H1 (cell line): Measurements from ENCODE around the gene FBXL17. TPM values are rescaled to one million over a fixed set of nuclear protein-coding genes. Genes with fewer than 3 reads are reported as not detected.

Experiments
- CTCF ChIA-PET: fragments of 300-600 bp; sonication (Branson Sonifier 250); formaldehyde crosslinking; loops from one replicate; lab custom pipeline; 2021; ENCODE audit not compliant: partially characterized antibody; lab: Charles Lee
- POLR2A ChIA-PET: fragments of 300-600 bp; sonication (Branson Sonifier 250); formaldehyde crosslinking; loops from one replicate; lab custom pipeline; 2021; ENCODE audit warnings: inconsistent platforms; ENCODE audit not compliant: partially characterized antibody; lab: Charles Lee
- DNase-seq, 2 experiments: peaks; one replicate each; pipeline versions ENCODE4 v3.0.0 to v3.0.0-alpha.2; 2010 to 2022; ENCODE audit warnings: low spot score in 2 of 2, low read depth in 1 of 2, mixed read lengths in 1 of 2
- FAIRE-seq: peaks from 2 replicates; lab custom pipeline; 2011; peaks lifted over from hg19 to GRCh38; lab: Jason Lieb, UNC
- H2AFZ ChIP-seq: 2 replicates; pipeline ENCODE4 v1.8.1; 2012; ENCODE audit warnings: low read length, inconsistent platforms
- H2AK5ac ChIP-seq: 2 replicates; pipeline ENCODE4 v1.6.1; 2013; ENCODE audit warnings: low read depth, low read length
- H2BK120ac ChIP-seq: replicated peaks from 2 replicates; pipeline ENCODE3; 2013; ENCODE audit warnings: low read depth, low read length, inconsistent platforms
- H2BK12ac ChIP-seq: 2 replicates; pipeline ENCODE4 v1.6.1; 2013; ENCODE audit warnings: low read depth, low read length
- H2BK15ac ChIP-seq: 2 replicates; pipeline ENCODE4 v1.6.1; 2013; ENCODE audit warnings: low read length
- H2BK20ac ChIP-seq: 2 replicates; pipeline ENCODE4 v1.6.1; 2013; ENCODE audit warnings: low read length
- H2BK5ac ChIP-seq: 2 replicates; pipeline ENCODE4 v1.6.1; 2013; ENCODE audit warnings: low read depth, low read length
- H3K14ac ChIP-seq: 2 replicates; pipeline ENCODE4 v1.6.1; 2013; ENCODE audit warnings: inconsistent platforms; ENCODE audit not compliant: insufficient read length
- H3K18ac ChIP-seq: 2 replicates; pipeline ENCODE4 v1.6.1; 2013; ENCODE audit warnings: low read length; ENCODE audit errors: extremely low read depth
- H3K23ac ChIP-seq: 2 replicates; pipeline ENCODE4 v1.6.1; 2013; ENCODE audit warnings: inconsistent platforms; ENCODE audit not compliant: insufficient read length
- H3K23me2 ChIP-seq: 2 replicates; pipeline ENCODE4 v1.6.1; 2013; ENCODE audit warnings: low read depth, low read length
- H3K27ac ChIP-seq: 2 replicates; pipeline ENCODE4 v1.6.1; 2011; ENCODE audit warnings: low read depth, low read length, inconsistent platforms
- H3K27me3 ChIP-seq, 4 experiments: replicated peaks in 1 of 4; 1 replicate in 1 of 4; 2 replicates in 3 of 4; pipeline versions ENCODE4 v1.6.1 to v1.8.1; 2011 to 2013; ENCODE audit warnings: low read length in 3 of 4, mild to moderate bottlenecking in 3 of 4, inconsistent platforms in 2 of 4, mixed read lengths in 2 of 4, moderate library complexity in 1 of 4; ENCODE audit not compliant: control insufficient read depth in 3 of 4, insufficient read depth in 3 of 4; ENCODE audit errors: extremely low read depth in 1 of 4
- H3K36me3 ChIP-seq, 4 experiments: 2 replicates each; pipeline versions ENCODE4 v1.6.1 to v1.8.1; 2011 to 2013; ENCODE audit warnings: mild to moderate bottlenecking in 4 of 4, low read length in 3 of 4, moderate library complexity in 2 of 4, control low read depth in 1 of 4, inconsistent platforms in 1 of 4; ENCODE audit not compliant: insufficient read depth in 4 of 4, control insufficient read depth in 2 of 4
- H3K4ac ChIP-seq: replicated peaks from 2 replicates; pipeline ENCODE3; 2013; ENCODE audit warnings: low read length, low read depth, mixed read lengths, inconsistent platforms; ENCODE audit not compliant: insufficient read length
- H3K4me1 ChIP-seq, 4 experiments: replicated peaks in 1 of 4; 1 replicate in 1 of 4; 2 replicates in 3 of 4; pipeline versions ENCODE4 v1.6.1 to v1.8.1; 2011 to 2013; ENCODE audit warnings: low read length in 3 of 4, inconsistent platforms in 2 of 4, mixed read lengths in 1 of 4; ENCODE audit not compliant: insufficient read depth in 4 of 4, control insufficient read depth in 3 of 4
- H3K4me2 ChIP-seq, 2 experiments: 2 replicates each; pipeline versions ENCODE4 v1.6.1 to v1.8.1; 2011 to 2013; ENCODE audit warnings: low read depth in 2 of 2, low read length in 2 of 2, control low read depth in 1 of 2, inconsistent platforms in 1 of 2, mild to moderate bottlenecking in 1 of 2; ENCODE audit not compliant: insufficient read depth in 1 of 2
- H3K4me3 ChIP-seq, 4 experiments: fragments of 200-600, 300-600 bp in 1 of 4; sonication (generic), shearing (Covaris generic), sonication (Bioruptor Twin) in 1 of 4; 2 replicates each; pipeline versions ENCODE4 v1.5.1 to v1.8.1; 2011 to 2016; ENCODE audit warnings: low read length in 4 of 4, low read depth in 3 of 4, control low read depth in 2 of 4, inconsistent platforms in 2 of 4, mild to moderate bottlenecking in 2 of 4, mixed read lengths in 1 of 4, moderate library complexity in 1 of 4; ENCODE audit not compliant: insufficient read depth in 2 of 4; ENCODE audit errors: extremely low read depth in 1 of 4
- H3K56ac ChIP-seq: replicated peaks from 2 replicates; pipeline ENCODE3; 2013; ENCODE audit warnings: low read depth, mild to moderate bottlenecking, mixed read lengths, low read length, inconsistent platforms; ENCODE audit not compliant: insufficient read length
- H3K79me1 ChIP-seq: 2 replicates; pipeline ENCODE4 v1.6.1; 2013; ENCODE audit warnings: low read depth, low read length, control low read depth
- H3K79me2 ChIP-seq, 2 experiments: 2 replicates each; pipeline versions ENCODE4 v1.6.1 to v1.8.1; 2012 to 2013; ENCODE audit warnings: low read length in 2 of 2, mild to moderate bottlenecking in 2 of 2, inconsistent platforms in 1 of 2; ENCODE audit not compliant: insufficient read depth in 2 of 2, control insufficient read depth in 1 of 2
- H3K9ac ChIP-seq, 4 experiments: replicated peaks in 1 of 4; 1 replicate in 1 of 4; 2 replicates in 3 of 4; pipeline versions ENCODE4 v1.6.1 to v1.8.1; 2011 to 2013; ENCODE audit warnings: low read depth in 3 of 4, low read length in 3 of 4, control low read depth in 2 of 4, mild to moderate bottlenecking in 2 of 4, moderate library complexity in 2 of 4, inconsistent platforms in 1 of 4; ENCODE audit errors: extremely low read depth in 1 of 4
- H3K9me3 ChIP-seq, 2 experiments: 2 replicates each; pipeline versions ENCODE4 v1.6.1 to v1.8.1; 2012 to 2013; ENCODE audit warnings: mild to moderate bottlenecking in 2 of 2, moderate library complexity in 2 of 2, control low read depth in 1 of 2, inconsistent platforms in 1 of 2, low read depth in 1 of 2, low read length in 1 of 2, mixed read lengths in 1 of 2; ENCODE audit not compliant: insufficient read depth in 2 of 2
- H4K20me1 ChIP-seq, 2 experiments: replicated peaks in 1 of 2; 2 replicates each; pipeline versions ENCODE3 to v1.8.1; 2011 to 2013; ENCODE audit warnings: inconsistent platforms in 2 of 2, low read length in 2 of 2, mild to moderate bottlenecking in 1 of 2; ENCODE audit not compliant: insufficient read depth in 2 of 2, control insufficient read depth in 1 of 2
- H4K5ac ChIP-seq: 2 replicates; pipeline ENCODE4 v1.6.1; 2013; ENCODE audit warnings: low read length, low read depth, mixed read lengths, inconsistent platforms; ENCODE audit not compliant: insufficient read length
- H4K8ac ChIP-seq: 2 replicates; pipeline ENCODE4 v1.8.0; 2013; ENCODE audit warnings: mild to moderate bottlenecking, moderate library complexity, low read length, inconsistent platforms; ENCODE audit not compliant: insufficient read depth; ENCODE audit errors: extremely low read depth
- H4K91ac ChIP-seq: replicated peaks from 2 replicates; pipeline ENCODE3; 2013; ENCODE audit warnings: low read length, mixed read lengths, inconsistent platforms; ENCODE audit not compliant: insufficient read length
- CBX5 ChIP-seq: fragments of 300-800, 300-1000 bp; sonication (generic); IDR thresholded peaks from 2 replicates; pipeline ENCODE4 v1.7.1; 2016; ENCODE audit warnings: antibody characterized with exemption, low read length, low read depth
- CTCF ChIP-seq, 3 experiments: IDR thresholded peaks; 1 replicate in 2 of 3; 2 replicates in 1 of 3; pipeline versions ENCODE4 v1.5.1 to v1.6.1; 2011; ENCODE audit warnings: low read length in 3 of 3, mild to moderate bottlenecking in 3 of 3, inconsistent platforms in 2 of 3, low read depth in 1 of 3, moderate library complexity in 1 of 3; ENCODE audit not compliant: insufficient read depth in 1 of 3; ENCODE audit errors: control extremely low read depth in 1 of 3
- E2F6 ChIP-seq: IDR thresholded peaks from 2 replicates; pipeline ENCODE4 v1.6.1; 2012; ENCODE audit warnings: inconsistent platforms
- GTF2F1 ChIP-seq: IDR thresholded peaks from 2 replicates; pipeline ENCODE4 v1.6.1; 2012; ENCODE audit warnings: low read depth, low read length, improper control_type of control experiment, borderline replicate concordance
- KDM4A ChIP-seq: IDR thresholded peaks from one replicate; pipeline ENCODE4 v1.7.1; 2012; ENCODE audit warnings: low read depth, mild to moderate bottlenecking, moderate library complexity, low read length, inconsistent platforms; ENCODE audit not compliant: severe bottlenecking
- RAD21 ChIP-seq, 2 experiments: IDR thresholded peaks in 1 of 2; conservative IDR thresholded peaks in 1 of 2; 2 replicates each; pipeline ENCODE4 v1.6.1; 2011; ENCODE audit warnings: low read depth in 2 of 2, low read length in 2 of 2, improper control_type of control experiment in 1 of 2, inconsistent platforms in 1 of 2, mild to moderate bottlenecking in 1 of 2, moderate library complexity in 1 of 2
- WGBS, 2 experiments: shearing (Covaris generic) in 1 of 2; methylation state at CpG; one replicate each; pipeline versions ENCODE4 v1.1.6 to v1.1.7; 2013 to 2015; ENCODE audit warnings: low lambda C conversion rate in 2 of 2, mixed read lengths in 2 of 2, inconsistent platforms in 1 of 2, low coverage in 1 of 2, missing lambda C conversion rate in 1 of 2; ENCODE audit not compliant: insufficient replicate concordance in 2 of 2, insufficient coverage in 1 of 2, insufficient read length in 1 of 2; ENCODE audit errors: extremely low coverage in 1 of 2, missing lambda C conversion rate in 1 of 2; 5-methylcytosine and 5-hydroxymethylcytosine counted together
- polyA plus RNA-seq, 7 experiments: library from polyadenylated mRNA; depleted of rRNA in 3 of 7; stranded (reverse) in 5 of 7; unstranded in 2 of 7; fragments of >200 nt in 5 of 7; fragments of 200-250 nt in 2 of 7; gene quantifications; 1 replicate in 5 of 7; 2 replicates in 1 of 7; 4 replicates in 1 of 7; pipeline versions ENCODE4 v1.2.1 to v1.2.3, GENCODE V29; 2011 to 2013; ENCODE audit warnings: missing spikeins in 2 of 7, mixed read lengths in 2 of 7
- total RNA-seq: library from RNA; stranded (reverse); fragmentation: NEBNext Ultra II Directional; extraction: Animal tissue kit (Norgen Biotek cat#: 25700); gene quantifications from 2 replicates; pipeline ENCODE4 v1.2.1, GENCODE V29; 2021

The FBXL17 gene
- total and polyA plus RNA-seq, 2 of the 8 experiments (the other 6 are each of a cell fraction or from before 2014, with no cell fraction given), result 0.35 to 4.3 TPM

GRCh38 chr5:107831612-107832395, 550.1 kb downstream of the FBXL17 start:
- 83% methylated on average over 13 of the region's 13 CpGs; no CpG with 5 or more reads in 1 of the 2 experiments for WGBS, 2 experiments
- peaks cover 2% of the 10 kb centered on the region; the same call in 1 of the 2 replicates for H3K23me2 ChIP-seq
- no peak overlapping the region for H2AK5ac ChIP-seq
- no peaks in the 10 kb centered on the region for H3K79me2 ChIP-seq
- H3K18ac ChIP-seq, result no peak overlapping the region; the same call in 1 of the 2 replicates
- no peak overlapping the region for H2AFZ ChIP-seq
- peaks cover 0 to 2% (median 0%) of the 10 kb centered on the region in 4 experiments; a peak in 1 of 7 replicates for H3K4me1 ChIP-seq
- H3K4me3 ChIP-seq, result no peak overlapping the region
- no peak overlapping the region for H3K4me2 ChIP-seq
- no peak overlapping the region for H4K91ac ChIP-seq
- H3K14ac ChIP-seq, result no peak overlapping the region
- no peak overlapping the region for H3K23ac ChIP-seq
- H3K27ac ChIP-seq, result no peak overlapping the region
- H2BK15ac ChIP-seq, result peak overlapping the region; percentile 61; the same call in 1 of the 2 replicates
- FAIRE-seq (no peak), DNase-seq (no peak)
- no peak overlapping the region for H4K8ac ChIP-seq
- H2BK20ac ChIP-seq, result no peak overlapping the region
- H2BK120ac ChIP-seq, result no peak overlapping the region
- POLR2A ChIA-PET, result no interaction called here
- H3K27me3 ChIP-seq, result no peaks in the 10 kb centered on the region
- H3K9ac ChIP-seq, result no peak overlapping the region
- H4K5ac ChIP-seq, result no peak overlapping the region
- no peak overlapping the region for H2BK5ac ChIP-seq
- H4K20me1 ChIP-seq, result no peaks in the 10 kb centered on the region
- H3K56ac ChIP-seq, result no peak overlapping the region
- no peak overlapping the region for H3K4ac ChIP-seq
- CTCF ChIA-PET, result interaction anchor here (0.5 to 1.0 kb wide), 2 partner anchors 11 to 298 kb away, joined by 3 read pairs; no protein-coding TSS in a partner anchor
- TF ChIP-seq CTCF (IDR thresholded peaks at IDR 0.05; ENCODE audit: control extremely low read depth in 1 of 3, insufficient read depth in 1 of 3, low read depth in 1 of 3, low read length in 3 of 3) (peak in 2 of 3 experiments; percentile 7 to 12; a peak in 1 of 4 replicates), CBX5 (no peak), KDM4A (no peak), E2F6 (no peak), GTF2F1 (no peak), RAD21 (IDR thresholded peaks at IDR 0.05 in 1 of 2, conservative IDR thresholded peaks at IDR 0.05 in 1 of 2; ENCODE audit: low read depth in 2 of 2, low read length in 2 of 2) (peak in 1 of 2 experiments; percentile 26; a peak in 1 of 4 replicates)
- no peaks in the 10 kb centered on the region for H3K79me1 ChIP-seq
- no peak overlapping the region for H2BK12ac ChIP-seq
- H3K36me3 ChIP-seq, result no peaks in the 10 kb centered on the region; a peak in 1 of 8 replicates
- H3K9me3 ChIP-seq, result no peaks in the 10 kb centered on the region
